HG02852 (cell line): ENCODE data around the gene PMFBP1.

Experiments used
- ATAC-seq: cut with Tn5 transposase; IDR thresholded peaks from one replicate; pipeline ENCODE4 v1.9.1; 2021; ENCODE audit warnings: mild to moderate bottlenecking, moderate library complexity; ENCODE audit not compliant: unreplicated experiment

The PMFBP1 gene

GRCh38 chr16:72072514-72073342 is 99.2 kb downstream of the PMFBP1 start:
- ATAC-seq = no peak
